H1 (cell line): Measurements from ENCODE around the gene SF3B3. TPM values are rescaled to one million over a fixed set of nuclear protein-coding genes. Genes with fewer than 3 reads are reported as not detected.

Experiments
- CTCF ChIA-PET: fragments of 300-600 bp; sonication (Branson Sonifier 250); formaldehyde crosslinking; loops from one replicate; lab custom pipeline; 2021; ENCODE audit not compliant: partially characterized antibody; lab: Charles Lee
- POLR2A ChIA-PET: fragments of 300-600 bp; sonication (Branson Sonifier 250); formaldehyde crosslinking; loops from one replicate; lab custom pipeline; 2021; ENCODE audit warnings: inconsistent platforms; ENCODE audit not compliant: partially characterized antibody; lab: Charles Lee
- DNase-seq, 2 experiments: peaks; one replicate each; pipeline versions ENCODE4 v3.0.0 to v3.0.0-alpha.2; 2010 to 2022; ENCODE audit warnings: low spot score in 2 of 2, low read depth in 1 of 2, mixed read lengths in 1 of 2
- FAIRE-seq: peaks from 2 replicates; lab custom pipeline; 2011; peaks lifted over from hg19 to GRCh38; lab: Jason Lieb, UNC
- H2AFZ ChIP-seq: 2 replicates; pipeline ENCODE4 v1.8.1; 2012; ENCODE audit warnings: low read length, inconsistent platforms
- H2AK5ac ChIP-seq: 2 replicates; pipeline ENCODE4 v1.6.1; 2013; ENCODE audit warnings: low read depth, low read length
- H2BK120ac ChIP-seq: replicated peaks from 2 replicates; pipeline ENCODE3; 2013; ENCODE audit warnings: low read depth, low read length, inconsistent platforms
- H2BK12ac ChIP-seq: 2 replicates; pipeline ENCODE4 v1.6.1; 2013; ENCODE audit warnings: low read depth, low read length
- H2BK15ac ChIP-seq: 2 replicates; pipeline ENCODE4 v1.6.1; 2013; ENCODE audit warnings: low read length
- H2BK20ac ChIP-seq: 2 replicates; pipeline ENCODE4 v1.6.1; 2013; ENCODE audit warnings: low read length
- H2BK5ac ChIP-seq: 2 replicates; pipeline ENCODE4 v1.6.1; 2013; ENCODE audit warnings: low read depth, low read length
- H3K14ac ChIP-seq: 2 replicates; pipeline ENCODE4 v1.6.1; 2013; ENCODE audit warnings: inconsistent platforms; ENCODE audit not compliant: insufficient read length
- H3K18ac ChIP-seq: 2 replicates; pipeline ENCODE4 v1.6.1; 2013; ENCODE audit warnings: low read length; ENCODE audit errors: extremely low read depth
- H3K23ac ChIP-seq: 2 replicates; pipeline ENCODE4 v1.6.1; 2013; ENCODE audit warnings: inconsistent platforms; ENCODE audit not compliant: insufficient read length
- H3K23me2 ChIP-seq: 2 replicates; pipeline ENCODE4 v1.6.1; 2013; ENCODE audit warnings: low read depth, low read length
- H3K27ac ChIP-seq: 2 replicates; pipeline ENCODE4 v1.6.1; 2011; ENCODE audit warnings: low read depth, low read length, inconsistent platforms
- H3K27me3 ChIP-seq, 4 experiments: replicated peaks in 1 of 4; 1 replicate in 1 of 4; 2 replicates in 3 of 4; pipeline versions ENCODE4 v1.6.1 to v1.8.1; 2011 to 2013; ENCODE audit warnings: low read length in 3 of 4, mild to moderate bottlenecking in 3 of 4, inconsistent platforms in 2 of 4, mixed read lengths in 2 of 4, moderate library complexity in 1 of 4; ENCODE audit not compliant: control insufficient read depth in 3 of 4, insufficient read depth in 3 of 4; ENCODE audit errors: extremely low read depth in 1 of 4
- H3K36me3 ChIP-seq, 4 experiments: 2 replicates each; pipeline versions ENCODE4 v1.6.1 to v1.8.1; 2011 to 2013; ENCODE audit warnings: mild to moderate bottlenecking in 4 of 4, low read length in 3 of 4, moderate library complexity in 2 of 4, control low read depth in 1 of 4, inconsistent platforms in 1 of 4; ENCODE audit not compliant: insufficient read depth in 4 of 4, control insufficient read depth in 2 of 4
- H3K4ac ChIP-seq: replicated peaks from 2 replicates; pipeline ENCODE3; 2013; ENCODE audit warnings: low read length, low read depth, mixed read lengths, inconsistent platforms; ENCODE audit not compliant: insufficient read length
- H3K4me1 ChIP-seq, 4 experiments: replicated peaks in 1 of 4; 1 replicate in 1 of 4; 2 replicates in 3 of 4; pipeline versions ENCODE4 v1.6.1 to v1.8.1; 2011 to 2013; ENCODE audit warnings: low read length in 3 of 4, inconsistent platforms in 2 of 4, mixed read lengths in 1 of 4; ENCODE audit not compliant: insufficient read depth in 4 of 4, control insufficient read depth in 3 of 4
- H3K4me2 ChIP-seq, 2 experiments: 2 replicates each; pipeline versions ENCODE4 v1.6.1 to v1.8.1; 2011 to 2013; ENCODE audit warnings: low read depth in 2 of 2, low read length in 2 of 2, control low read depth in 1 of 2, inconsistent platforms in 1 of 2, mild to moderate bottlenecking in 1 of 2; ENCODE audit not compliant: insufficient read depth in 1 of 2
- H3K4me3 ChIP-seq, 4 experiments: fragments of 200-600, 300-600 bp in 1 of 4; sonication (generic), shearing (Covaris generic), sonication (Bioruptor Twin) in 1 of 4; 2 replicates each; pipeline versions ENCODE4 v1.5.1 to v1.8.1; 2011 to 2016; ENCODE audit warnings: low read length in 4 of 4, low read depth in 3 of 4, control low read depth in 2 of 4, inconsistent platforms in 2 of 4, mild to moderate bottlenecking in 2 of 4, mixed read lengths in 1 of 4, moderate library complexity in 1 of 4; ENCODE audit not compliant: insufficient read depth in 2 of 4; ENCODE audit errors: extremely low read depth in 1 of 4
- H3K56ac ChIP-seq: replicated peaks from 2 replicates; pipeline ENCODE3; 2013; ENCODE audit warnings: low read depth, mild to moderate bottlenecking, mixed read lengths, low read length, inconsistent platforms; ENCODE audit not compliant: insufficient read length
- H3K79me1 ChIP-seq: 2 replicates; pipeline ENCODE4 v1.6.1; 2013; ENCODE audit warnings: low read depth, low read length, control low read depth
- H3K79me2 ChIP-seq, 2 experiments: 2 replicates each; pipeline versions ENCODE4 v1.6.1 to v1.8.1; 2012 to 2013; ENCODE audit warnings: low read length in 2 of 2, mild to moderate bottlenecking in 2 of 2, inconsistent platforms in 1 of 2; ENCODE audit not compliant: insufficient read depth in 2 of 2, control insufficient read depth in 1 of 2
- H3K9ac ChIP-seq, 4 experiments: replicated peaks in 1 of 4; 1 replicate in 1 of 4; 2 replicates in 3 of 4; pipeline versions ENCODE4 v1.6.1 to v1.8.1; 2011 to 2013; ENCODE audit warnings: low read depth in 3 of 4, low read length in 3 of 4, control low read depth in 2 of 4, mild to moderate bottlenecking in 2 of 4, moderate library complexity in 2 of 4, inconsistent platforms in 1 of 4; ENCODE audit errors: extremely low read depth in 1 of 4
- H3K9me3 ChIP-seq, 2 experiments: 2 replicates each; pipeline versions ENCODE4 v1.6.1 to v1.8.1; 2012 to 2013; ENCODE audit warnings: mild to moderate bottlenecking in 2 of 2, moderate library complexity in 2 of 2, control low read depth in 1 of 2, inconsistent platforms in 1 of 2, low read depth in 1 of 2, low read length in 1 of 2, mixed read lengths in 1 of 2; ENCODE audit not compliant: insufficient read depth in 2 of 2
- H4K20me1 ChIP-seq, 2 experiments: replicated peaks in 1 of 2; 2 replicates each; pipeline versions ENCODE3 to v1.8.1; 2011 to 2013; ENCODE audit warnings: inconsistent platforms in 2 of 2, low read length in 2 of 2, mild to moderate bottlenecking in 1 of 2; ENCODE audit not compliant: insufficient read depth in 2 of 2, control insufficient read depth in 1 of 2
- H4K5ac ChIP-seq: 2 replicates; pipeline ENCODE4 v1.6.1; 2013; ENCODE audit warnings: low read length, low read depth, mixed read lengths, inconsistent platforms; ENCODE audit not compliant: insufficient read length
- H4K8ac ChIP-seq: 2 replicates; pipeline ENCODE4 v1.8.0; 2013; ENCODE audit warnings: mild to moderate bottlenecking, moderate library complexity, low read length, inconsistent platforms; ENCODE audit not compliant: insufficient read depth; ENCODE audit errors: extremely low read depth
- H4K91ac ChIP-seq: replicated peaks from 2 replicates; pipeline ENCODE3; 2013; ENCODE audit warnings: low read length, mixed read lengths, inconsistent platforms; ENCODE audit not compliant: insufficient read length
- ATF2 ChIP-seq: IDR thresholded peaks from 2 replicates; pipeline ENCODE4 v1.6.1; 2012; ENCODE audit warnings: low read length, inconsistent platforms
- CBX5 ChIP-seq: fragments of 300-800, 300-1000 bp; sonication (generic); IDR thresholded peaks from 2 replicates; pipeline ENCODE4 v1.7.1; 2016; ENCODE audit warnings: antibody characterized with exemption, low read length, low read depth
- CBX8 ChIP-seq: fragments of 300-800, 300-1000 bp; sonication (generic); IDR thresholded peaks from 2 replicates; pipeline ENCODE4 v1.7.1; 2016; ENCODE audit warnings: low read depth, low read length, borderline replicate concordance
- GTF2F1 ChIP-seq: IDR thresholded peaks from 2 replicates; pipeline ENCODE4 v1.6.1; 2012; ENCODE audit warnings: low read depth, low read length, improper control_type of control experiment, borderline replicate concordance
- KDM1A ChIP-seq: fragments of 200-600, 300-600 bp; sonication (generic); IDR thresholded peaks from 2 replicates; pipeline ENCODE4 v1.7.1; 2016; ENCODE audit warnings: mild to moderate bottlenecking, low read length, borderline replicate concordance
- KDM5A ChIP-seq: fragments of 200-600 bp; IDR thresholded peaks from 2 replicates; pipeline ENCODE4 v1.7.1; 2012; ENCODE audit warnings: mild to moderate bottlenecking, low read length, inconsistent platforms, mixed read lengths
- NANOG ChIP-seq: IDR thresholded peaks from 2 replicates; pipeline ENCODE4 v1.6.1; 2011; ENCODE audit warnings: low read length, low read depth, mild to moderate bottlenecking, inconsistent platforms; ENCODE audit not compliant: insufficient read depth, poor library complexity, severe bottlenecking
- SP2 ChIP-seq: IDR thresholded peaks from 2 replicates; pipeline ENCODE4 v1.6.1; 2012; ENCODE audit warnings: mild to moderate bottlenecking, low read length, inconsistent platforms
- TAF7 ChIP-seq: optimal IDR thresholded peaks from 2 replicates; pipeline ENCODE3; 2011; ENCODE audit warnings: low read depth, mild to moderate bottlenecking, inconsistent platforms, low read length, moderate library complexity, borderline replicate concordance
- TEAD4 ChIP-seq: IDR thresholded peaks from 2 replicates; pipeline ENCODE4 v1.6.1; 2012; ENCODE audit warnings: low read depth, low read length, inconsistent platforms, mixed read lengths
- WGBS, 2 experiments: shearing (Covaris generic) in 1 of 2; methylation state at CpG; one replicate each; pipeline versions ENCODE4 v1.1.6 to v1.1.7; 2013 to 2015; ENCODE audit warnings: low lambda C conversion rate in 2 of 2, mixed read lengths in 2 of 2, inconsistent platforms in 1 of 2, low coverage in 1 of 2, missing lambda C conversion rate in 1 of 2; ENCODE audit not compliant: insufficient replicate concordance in 2 of 2, insufficient coverage in 1 of 2, insufficient read length in 1 of 2; ENCODE audit errors: extremely low coverage in 1 of 2, missing lambda C conversion rate in 1 of 2; 5-methylcytosine and 5-hydroxymethylcytosine counted together
- polyA plus RNA-seq, 7 experiments: library from polyadenylated mRNA; depleted of rRNA in 3 of 7; stranded (reverse) in 5 of 7; unstranded in 2 of 7; fragments of >200 nt in 5 of 7; fragments of 200-250 nt in 2 of 7; gene quantifications; 1 replicate in 5 of 7; 2 replicates in 1 of 7; 4 replicates in 1 of 7; pipeline versions ENCODE4 v1.2.1 to v1.2.3, GENCODE V29; 2011 to 2013; ENCODE audit warnings: missing spikeins in 2 of 7, mixed read lengths in 2 of 7
- total RNA-seq: library from RNA; stranded (reverse); fragmentation: NEBNext Ultra II Directional; extraction: Animal tissue kit (Norgen Biotek cat#: 25700); gene quantifications from 2 replicates; pipeline ENCODE4 v1.2.1, GENCODE V29; 2021

SF3B3 gene
- total and polyA plus RNA-seq, 2 of the 8 experiments (the other 6 are each of a cell fraction or from before 2014, with no cell fraction given): 241 to 521 TPM

- H3K18ac ChIP-seq: no peak overlapping the region
- H3K79me1 ChIP-seq: no peaks in the 10 kb centered on the region; the same call in 1 of the 2 replicates
- H4K8ac ChIP-seq: no peak overlapping the region; the same call in 1 of the 2 replicates
- H2BK5ac ChIP-seq: no peak overlapping the region
- H3K23ac ChIP-seq: no peak overlapping the region
- no peak overlapping the region for H2AFZ ChIP-seq
- POLR2A ChIA-PET: interaction anchor here (1.2 to 27.1 kb wide), 7 partner anchors 4 to 181 kb away, joined by 3 to 525 read pairs (median 16); partner anchors contain the start of genes COG4 and SF3B3
- no peak overlapping the region for H3K27ac ChIP-seq
- no peak overlapping the region for H3K56ac ChIP-seq
- no peaks in the 10 kb centered on the region; a peak in 1 of 4 replicates for H3K79me2 ChIP-seq
- H3K27me3 ChIP-seq: no peaks in the 10 kb centered on the region
- no peak for FAIRE-seq
- H3K4me1 ChIP-seq: no peaks in the 10 kb centered on the region
- WGBS, 2 experiments: 96% methylated on average over 9 of the region's 9 CpGs; no CpG with 5 or more reads in 1 of the 2 experiments
- no peaks in the 10 kb centered on the region for H3K23me2 ChIP-seq
- peaks cover 64 to 99% (median 90%) of the 10 kb centered on the region in 4 experiments for H3K36me3 ChIP-seq
- no peak overlapping the region for H3K4ac ChIP-seq
- no peak for TF ChIP-seq GTF2F1
- no peak for TF ChIP-seq ATF2
- TF ChIP-seq KDM5A: no peak
- no peak for TF ChIP-seq CBX5
- no peak for TF ChIP-seq TAF7
- no peak for TF ChIP-seq KDM1A
- TF ChIP-seq SP2: no peak
- no peak for TF ChIP-seq TEAD4
- no peak for TF ChIP-seq NANOG
- TF ChIP-seq CBX8: no peak
- CTCF ChIA-PET: interaction anchor here (0.7 to 4.5 kb wide), 7 partner anchors 9 to 307 kb away, joined by 3 to 25 read pairs (median 4); no protein-coding TSS in a partner anchor
- no peak for DNase-seq
- H4K91ac ChIP-seq: no peak overlapping the region
- H2BK20ac ChIP-seq: no peak overlapping the region
- no peak overlapping the region for H2AK5ac ChIP-seq
- H2BK12ac ChIP-seq: no peak overlapping the region
- H3K14ac ChIP-seq: no peak overlapping the region
- no peak overlapping the region for H2BK15ac ChIP-seq
- H2BK120ac ChIP-seq: no peak overlapping the region
- H3K9me3 ChIP-seq: no peaks in the 10 kb centered on the region
- no peak overlapping the region for H3K4me2 ChIP-seq
- no peak overlapping the region for H3K9ac ChIP-seq
- H3K4me3 ChIP-seq: no peak overlapping the region
- H4K5ac ChIP-seq: no peak overlapping the region
- peaks cover 12 to 19% of the 10 kb centered on the region in 2 experiments for H4K20me1 ChIP-seq
These were observed 38.0 kb downstream of the SF3B3 start for GRCh38 chr16:70561623-70562022.
